Measurements from ENCODE around the gene PRR30. TPM values are rescaled to one million over a fixed set of nuclear protein-coding genes. Genes with fewer than 3 reads are reported as not detected.
A peak's percentile ranks its signal among the peaks of the same experiment; 100 is the strongest.

PRR30 gene
- total RNA-seq, 2 donors from 2014 or later: not detected

DNA sequence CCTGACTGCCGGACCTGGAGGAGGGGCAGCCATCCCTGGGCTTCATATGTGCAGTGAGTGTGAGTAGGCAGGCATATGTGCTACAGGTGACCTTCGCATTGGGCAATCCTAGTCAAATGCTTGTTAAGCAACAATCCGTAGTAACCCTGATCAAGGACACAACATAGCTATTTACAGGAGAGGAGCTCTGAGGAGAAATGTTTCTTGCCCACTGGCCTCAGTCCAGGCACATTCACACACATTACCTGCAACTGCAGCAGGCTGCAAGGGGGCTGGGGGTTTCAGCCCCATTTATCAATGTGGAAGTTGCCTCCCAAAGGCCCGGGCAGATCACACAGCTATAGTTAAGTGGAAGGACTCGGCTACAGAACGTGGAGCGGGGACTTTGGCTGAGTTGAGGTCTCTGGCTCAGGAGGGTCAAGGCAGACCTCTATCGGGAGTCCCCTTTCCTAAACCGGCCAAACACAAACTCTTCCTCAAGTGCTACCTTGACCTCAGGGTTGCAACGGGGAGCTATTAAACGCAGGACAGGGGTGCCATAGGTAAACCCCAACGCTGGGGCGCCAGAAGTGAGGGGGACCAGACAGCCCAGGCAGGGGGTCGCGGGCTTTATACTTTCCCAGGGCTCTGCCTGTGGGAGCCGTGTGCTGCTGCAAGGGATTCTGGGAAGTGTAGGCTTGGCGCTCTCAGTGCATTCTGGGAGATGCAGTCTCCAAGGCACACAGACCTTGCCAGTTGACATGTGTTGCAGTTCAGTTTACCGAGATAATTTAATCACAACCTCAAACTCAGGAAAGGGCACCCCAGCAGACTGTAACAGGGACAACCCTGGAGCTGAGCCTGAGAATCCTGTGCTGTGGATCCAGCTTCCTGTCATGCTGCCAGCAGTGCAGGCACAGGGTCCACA is 43.2 kb downstream of the PRR30 start:
- Mint-ChIP-seq H3K27me3 (no peaks in the 10 kb centered on the region), H3K4me3 (no peak overlapping the region), H3K27ac (peak overlapping the region; percentile 11), H3K36me3 (ENCODE audit: low read depth) (no peaks in the 10 kb centered on the region), H3K4me1 (peaks cover 2% of the 10 kb centered on the region)
- DNase-seq: no peak
- no peaks in the 10 kb centered on the region for H3K9me3 ChIP-seq (ENCODE audit: control insufficient read depth, low read length, poor library complexity, severe bottlenecking)
- ATAC-seq: peak; percentile 82

- peaks cover 2% of the 10 kb centered on the region for H3K4me1 Mint-ChIP-seq
- no peaks in the 10 kb centered on the region for H3K27me3 Mint-ChIP-seq
- H3K36me3 Mint-ChIP-seq (ENCODE audit: low read depth): no peaks in the 10 kb centered on the region
- DNase-seq (no peak), ATAC-seq (no peak)
- H3K4me3 Mint-ChIP-seq: no peak overlapping the region
- no peaks in the 10 kb centered on the region for H3K9me3 ChIP-seq (ENCODE audit: control insufficient read depth, low read length, poor library complexity, severe bottlenecking)
- peak overlapping the region; percentile 11 for H3K27ac Mint-ChIP-seq
Observed at GRCh38 chr2:27095427-27095744, 43.8 kb downstream of the PRR30 start.

GRCh38 chr2:27094353-27094984 is 44.7 kb downstream of the PRR30 start:
- Mint-ChIP-seq H3K4me1 (peaks cover 2% of the 10 kb centered on the region), H3K27ac (peak overlapping the region; percentile 29), H3K4me3 (no peak overlapping the region), H3K36me3 (ENCODE audit: low read depth) (no peaks in the 10 kb centered on the region), H3K27me3 (no peaks in the 10 kb centered on the region)
- H3K9me3 ChIP-seq (ENCODE audit: control insufficient read depth, low read length, poor library complexity, severe bottlenecking): no peaks in the 10 kb centered on the region
- no peak for DNase-seq
- ATAC-seq: no peak

GRCh38 chr2:27093430-27094352 is 45.5 kb downstream of the PRR30 start:
- no peaks in the 10 kb centered on the region for H3K36me3 Mint-ChIP-seq (ENCODE audit: low read depth)
- H3K4me1 Mint-ChIP-seq: peaks cover under 1% of the 10 kb centered on the region
- no peaks in the 10 kb centered on the region for H3K27me3 Mint-ChIP-seq
- DNase-seq (no peak), ATAC-seq (no peak)
- H3K27ac Mint-ChIP-seq: peak overlapping the region; percentile 11
- H3K9me3 ChIP-seq (ENCODE audit: control insufficient read depth, low read length, poor library complexity, severe bottlenecking): no peaks in the 10 kb centered on the region
- no peak overlapping the region for H3K4me3 Mint-ChIP-seq

DNA sequence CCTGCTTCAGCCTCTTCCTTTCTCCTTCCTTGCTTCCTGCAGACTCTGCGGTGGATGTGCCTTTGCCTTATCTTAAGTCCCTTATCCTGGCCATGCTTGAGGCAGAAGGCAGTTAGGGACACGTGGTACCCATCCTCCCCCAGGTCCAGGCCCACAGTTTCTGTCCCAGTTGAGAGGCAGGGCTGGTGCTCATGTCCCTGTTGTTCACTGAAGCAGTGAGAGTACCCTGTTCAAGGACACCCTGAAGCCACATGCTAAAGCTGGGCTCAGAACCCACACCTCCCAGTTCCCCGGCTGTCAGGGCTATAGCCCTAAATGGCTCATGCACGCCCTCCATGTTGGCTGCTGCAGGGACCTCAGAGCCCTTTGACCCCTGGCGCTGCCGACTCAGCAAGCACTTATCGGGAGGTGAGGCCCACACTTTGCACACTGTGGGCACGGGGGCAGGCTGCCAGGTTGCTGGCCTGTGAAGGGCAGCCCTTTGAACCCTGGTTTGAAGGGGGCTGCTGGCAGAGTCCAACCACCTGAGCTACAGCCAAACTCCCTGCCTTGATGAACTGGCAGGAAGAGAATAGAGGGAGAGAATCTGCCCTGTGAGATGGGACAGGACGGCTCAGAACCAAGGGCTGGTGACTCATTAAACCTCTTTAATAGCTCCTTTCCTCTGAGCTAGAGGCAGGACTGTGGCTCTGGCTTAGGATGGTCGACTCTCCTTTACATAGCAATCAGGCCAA is 46.3 kb downstream of the PRR30 start:
- no peaks in the 10 kb centered on the region for H3K4me1 Mint-ChIP-seq
- peak overlapping the region; percentile 32 for H3K27ac Mint-ChIP-seq
- no peaks in the 10 kb centered on the region for H3K36me3 Mint-ChIP-seq (ENCODE audit: low read depth)
- no peak for DNase-seq
- no peaks in the 10 kb centered on the region for H3K9me3 ChIP-seq (ENCODE audit: control insufficient read depth, low read length, poor library complexity, severe bottlenecking)
- ATAC-seq: no peak
- no peak overlapping the region for H3K4me3 Mint-ChIP-seq
- no peaks in the 10 kb centered on the region for H3K27me3 Mint-ChIP-seq

GRCh38 chr2:27091746-27092695 is 47.2 kb downstream of the PRR30 start:
- Mint-ChIP-seq H3K4me1 (no peaks in the 10 kb centered on the region), H3K27ac (no peak overlapping the region), H3K27me3 (no peaks in the 10 kb centered on the region), H3K36me3 (ENCODE audit: low read depth) (no peaks in the 10 kb centered on the region), H3K4me3 (no peak overlapping the region)
- DNase-seq: no peak
- no peak for ATAC-seq
- no peaks in the 10 kb centered on the region for H3K9me3 ChIP-seq (ENCODE audit: control insufficient read depth, low read length, poor library complexity, severe bottlenecking)

- ATAC-seq: no peak
- no peaks in the 10 kb centered on the region for H3K9me3 ChIP-seq (ENCODE audit: control insufficient read depth, low read length, poor library complexity, severe bottlenecking)
- H3K4me1 Mint-ChIP-seq: peaks cover 7% of the 10 kb centered on the region
- no peak for DNase-seq
- no peaks in the 10 kb centered on the region for H3K27me3 Mint-ChIP-seq
- no peaks in the 10 kb centered on the region for H3K36me3 Mint-ChIP-seq (ENCODE audit: low read depth)
- H3K4me3 Mint-ChIP-seq: no peak overlapping the region
- H3K27ac Mint-ChIP-seq: no peak overlapping the region
Observed at GRCh38 chr2:27089111-27089954, 49.9 kb downstream of the PRR30 start.

DNA sequence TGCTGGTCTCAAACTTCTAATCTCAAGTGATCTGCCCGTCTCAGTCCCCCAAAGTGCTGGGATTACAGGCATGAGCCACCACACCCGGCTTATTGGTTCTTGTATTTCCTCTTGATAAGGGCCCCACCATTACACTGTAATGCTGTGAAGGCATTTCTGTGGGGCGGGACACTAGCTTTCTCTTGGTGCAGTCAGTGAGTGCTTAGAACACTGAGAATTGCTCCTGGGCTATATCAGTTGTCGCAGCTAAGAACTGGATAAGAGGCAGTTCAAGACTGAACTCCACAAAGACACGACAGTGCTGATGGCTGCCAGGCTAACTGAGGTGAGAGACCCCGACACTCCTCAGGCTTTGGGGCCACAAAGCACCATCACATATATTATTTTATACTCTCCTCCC is 50.6 kb downstream of the PRR30 start:
- Mint-ChIP-seq H3K27ac (no peak overlapping the region), H3K27me3 (no peaks in the 10 kb centered on the region), H3K4me3 (no peak overlapping the region), H3K36me3 (ENCODE audit: low read depth) (no peaks in the 10 kb centered on the region), H3K4me1 (peaks cover 11% of the 10 kb centered on the region)
- ATAC-seq (no peak), DNase-seq (no peak)
- H3K9me3 ChIP-seq (ENCODE audit: control insufficient read depth, low read length, poor library complexity, severe bottlenecking): no peaks in the 10 kb centered on the region

DNA sequence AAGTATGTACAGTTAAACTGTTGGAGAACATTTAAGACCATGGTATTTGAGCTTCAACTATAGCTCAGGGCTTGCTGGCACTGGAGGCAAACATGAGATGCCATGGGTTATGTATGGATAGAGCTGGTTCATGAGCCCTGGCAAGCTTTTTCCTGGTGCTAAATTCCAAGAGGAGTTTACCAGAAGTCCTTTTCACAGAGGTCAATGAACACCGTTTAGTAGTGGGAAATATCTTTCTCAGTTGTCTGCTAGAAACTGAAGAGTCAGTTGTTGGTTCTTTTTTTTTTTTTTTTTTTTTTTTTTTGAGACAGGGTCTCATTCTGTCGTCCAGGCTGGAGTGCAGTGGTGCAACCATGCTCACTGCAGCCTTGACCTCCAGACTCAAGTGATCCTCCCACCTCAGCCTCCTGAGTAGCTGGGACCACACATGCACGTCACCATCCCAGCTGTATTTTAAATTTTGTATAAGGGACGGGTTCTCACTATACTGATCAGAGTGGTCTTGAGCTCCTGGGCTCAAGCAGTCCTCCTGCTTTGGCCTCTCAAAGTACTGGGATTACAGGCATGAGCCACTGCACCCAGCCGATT is 51.3 kb downstream of the PRR30 start:
- H3K27me3 Mint-ChIP-seq: no peaks in the 10 kb centered on the region
- peak overlapping the region; percentile 92 for H3K4me3 Mint-ChIP-seq
- no peaks in the 10 kb centered on the region for H3K36me3 Mint-ChIP-seq (ENCODE audit: low read depth)
- peaks cover 13% of the 10 kb centered on the region for H3K4me1 Mint-ChIP-seq
- no peaks in the 10 kb centered on the region for H3K9me3 ChIP-seq (ENCODE audit: control insufficient read depth, low read length, poor library complexity, severe bottlenecking)
- no peak for DNase-seq
- no peak for ATAC-seq
- no peak overlapping the region for H3K27ac Mint-ChIP-seq

Measured in T-helper 17 cell (primary cell).